GM12892 (cell line): Measurements from ENCODE around the gene SAP30BP.

Experiments used
- POLR2A ChIP-seq: IDR thresholded peaks from 2 replicates; pipeline ENCODE4 v1.6.1; 2011; ENCODE audit warnings: low read depth, low read length, control low read depth
- POLR2AphosphoS5 ChIP-seq: IDR thresholded peaks from 2 replicates; pipeline ENCODE4 v1.6.1; 2011; ENCODE audit warnings: low read depth, low read length, control low read depth

GRCh38 chr17:75623386-75623785 lies 43.8 kb upstream of the SAP30BP start:
- TF ChIP-seq POLR2AphosphoS5: no peak
- TF ChIP-seq POLR2A: no peak
